ENCODE results near the gene NSUN4.

DNA sequence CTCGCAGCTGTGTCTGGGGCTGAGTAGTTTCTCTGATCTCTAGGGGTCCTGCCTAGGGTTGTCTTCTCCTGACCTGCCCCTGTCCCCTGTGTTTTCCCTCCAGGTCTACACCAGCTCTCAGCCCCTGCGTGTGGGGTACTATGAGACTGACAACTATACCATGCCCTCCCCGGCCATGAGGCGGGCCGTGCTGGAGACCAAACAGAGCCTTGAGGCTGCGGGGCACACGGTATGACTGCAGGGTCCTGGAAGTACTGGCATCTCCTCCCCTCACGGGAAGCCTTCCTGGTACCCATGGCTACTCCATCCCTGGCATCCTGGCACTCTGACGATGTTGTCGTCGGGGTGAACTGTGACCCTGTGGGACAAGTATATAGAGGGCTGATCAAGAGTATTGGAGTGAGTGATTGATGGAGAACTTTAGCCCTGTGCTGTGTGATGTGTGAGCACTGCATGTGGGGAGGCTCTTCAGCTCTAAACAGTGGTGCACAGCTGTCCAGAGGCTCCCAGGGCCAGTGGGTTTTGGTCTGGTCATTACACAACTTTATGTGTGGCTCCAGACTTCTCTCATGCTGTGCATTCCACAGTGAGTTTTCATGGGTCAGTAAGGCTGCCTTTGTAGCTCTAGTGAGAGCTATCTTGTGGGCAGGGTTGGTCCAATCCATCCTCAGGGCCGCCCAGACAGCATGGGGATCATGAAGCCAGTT is 67.9 kb downstream of the NSUN4 start:
- TF ChIP-seq POLR2A (IDR thresholded peaks at IDR 0.05; ENCODE audit: low read depth, low read length) (no peak), POLR2AphosphoS5 (IDR thresholded peaks at IDR 0.05; ENCODE audit: low read depth, low read length) (no peak)
